KOPT-K1 (cell line): ENCODE data around the gene ALK.

Experiments
- H3K27ac ChIP-seq: fragments of 200-600 bp; sonication (generic); 2 replicates; pipeline ENCODE4 v1.5.1; 2016; ENCODE audit warnings: antibody characterized with exemption, mild to moderate bottlenecking, low read depth, low read length; ENCODE audit not compliant: poor library complexity, severe bottlenecking
- H3K36me3 ChIP-seq: fragments of 200-600 bp; sonication (generic); 2 replicates; pipeline ENCODE4 v1.5.1; 2017; ENCODE audit warnings: antibody characterized with exemption, mild to moderate bottlenecking, low read length, moderate library complexity; ENCODE audit not compliant: insufficient read depth
- H3K9me3 ChIP-seq: fragments of 200-600 bp; sonication (generic); 2 replicates; pipeline ENCODE4 v1.5.1; 2017; ENCODE audit warnings: antibody characterized with exemption, low read length, mild to moderate bottlenecking; ENCODE audit not compliant: insufficient read depth, poor library complexity, severe bottlenecking

The ALK gene

GRCh38 chr2:29567906-29568520 lies 353.4 kb downstream of the ALK start:
- Histone ChIP-seq H3K27ac (no peak overlapping the region), H3K9me3 (no peaks in the 10 kb centered on the region)

DNA sequence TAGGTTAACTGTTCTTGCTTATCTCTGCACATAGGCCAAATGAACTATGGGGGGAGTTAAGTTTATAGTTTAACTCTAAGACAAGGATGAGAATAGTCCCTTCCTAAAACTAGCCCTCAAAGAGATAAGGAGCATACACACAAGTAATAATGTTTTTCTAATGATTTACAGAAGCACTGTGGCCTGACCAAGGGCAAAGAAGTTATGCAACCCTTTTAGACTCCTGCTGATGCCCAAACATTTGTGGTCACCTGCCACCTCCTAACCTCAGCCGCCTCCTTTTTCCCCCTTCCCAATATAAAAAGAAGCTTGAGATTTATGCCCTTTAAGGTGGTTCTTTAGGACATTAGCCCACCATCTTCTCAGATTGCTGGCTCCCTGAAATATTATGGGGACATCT lies 357.7 kb downstream of the ALK start:
- H3K36me3 ChIP-seq = no peaks in the 10 kb centered on the region
- no peak overlapping the region for H3K27ac ChIP-seq
- no peaks in the 10 kb centered on the region for H3K9me3 ChIP-seq

More at GRCh38 chr2:29567906-29568520, 353.4 kb downstream of the ALK start:
- no peaks in the 10 kb centered on the region for H3K36me3 ChIP-seq

- no peak overlapping the region for H3K27ac ChIP-seq
- H3K36me3 ChIP-seq = no peaks in the 10 kb centered on the region
- H3K9me3 ChIP-seq = no peaks in the 10 kb centered on the region
These were observed 358.5 kb downstream of the ALK start for GRCh38 chr2:29562896-29563295.

- Histone ChIP-seq H3K9me3 (no peaks in the 10 kb centered on the region), H3K27ac (no peak overlapping the region), H3K36me3 (no peaks in the 10 kb centered on the region)
These were observed 359.1 kb downstream of the ALK start for GRCh38 chr2:29562319-29562718.

GRCh38 chr2:29561628-29562027 lies 359.8 kb downstream of the ALK start:
- no peaks in the 10 kb centered on the region for H3K36me3 ChIP-seq
- H3K27ac ChIP-seq = no peak overlapping the region
- H3K9me3 ChIP-seq = no peaks in the 10 kb centered on the region

DNA sequence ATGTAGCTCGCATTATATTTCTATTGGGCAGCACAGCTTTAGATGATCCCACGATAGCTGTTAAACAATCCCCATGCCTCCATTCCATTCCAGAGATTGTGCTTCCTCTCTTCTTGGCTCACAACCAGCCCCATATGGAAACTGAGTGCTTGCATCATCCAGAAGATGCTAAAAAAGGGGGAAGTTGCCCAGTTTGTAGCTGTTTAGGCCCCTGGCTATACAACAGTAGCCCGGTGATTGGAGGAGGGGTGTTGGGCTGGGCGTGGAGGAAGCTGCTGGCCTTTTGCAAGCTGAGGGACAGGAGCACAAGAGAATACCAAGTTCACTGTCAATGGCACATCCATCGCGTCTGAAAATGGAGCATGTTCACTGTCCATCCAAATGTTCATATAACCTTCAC lies 360.2 kb downstream of the ALK start:
- Histone ChIP-seq H3K9me3 (no peaks in the 10 kb centered on the region), H3K36me3 (no peaks in the 10 kb centered on the region), H3K27ac (no peak overlapping the region)

- Histone ChIP-seq H3K27ac (no peak overlapping the region), H3K36me3 (no peaks in the 10 kb centered on the region), H3K9me3 (no peaks in the 10 kb centered on the region)
These were observed 360.8 kb downstream of the ALK start for GRCh38 chr2:29560566-29560965.

- no peaks in the 10 kb centered on the region for H3K36me3 ChIP-seq
- no peaks in the 10 kb centered on the region for H3K9me3 ChIP-seq
- no peak overlapping the region for H3K27ac ChIP-seq
These were observed 361.4 kb downstream of the ALK start for GRCh38 chr2:29560030-29560429.

GRCh38 chr2:29559578-29559977 lies 361.8 kb downstream of the ALK start:
- H3K36me3 ChIP-seq = no peaks in the 10 kb centered on the region
- no peak overlapping the region for H3K27ac ChIP-seq
- H3K9me3 ChIP-seq = no peaks in the 10 kb centered on the region

GRCh38 chr2:29558097-29558496 lies 363.3 kb downstream of the ALK start:
- no peak overlapping the region for H3K27ac ChIP-seq
- H3K36me3 ChIP-seq = no peaks in the 10 kb centered on the region
- no peaks in the 10 kb centered on the region for H3K9me3 ChIP-seq

GRCh38 chr2:29557268-29557667 lies 364.1 kb downstream of the ALK start:
- Histone ChIP-seq H3K9me3 (no peaks in the 10 kb centered on the region), H3K36me3 (no peaks in the 10 kb centered on the region), H3K27ac (no peak overlapping the region)

DNA sequence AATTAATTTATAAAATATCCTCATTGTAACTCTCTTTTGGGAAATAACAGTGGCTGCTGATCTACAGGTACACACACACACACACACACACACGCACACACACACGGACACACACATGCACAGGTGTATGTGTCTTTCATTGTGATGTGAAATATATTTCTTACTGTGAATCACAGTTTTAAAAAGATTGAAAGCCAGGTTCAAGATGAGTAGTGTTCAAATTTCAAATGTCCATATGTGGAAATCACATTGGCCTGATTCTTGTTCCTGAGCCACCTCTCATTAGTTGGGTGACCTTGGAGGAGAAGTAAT lies 372.4 kb downstream of the ALK start:
- Histone ChIP-seq H3K27ac (no peak overlapping the region), H3K9me3 (no peaks in the 10 kb centered on the region), H3K36me3 (no peaks in the 10 kb centered on the region)

DNA sequence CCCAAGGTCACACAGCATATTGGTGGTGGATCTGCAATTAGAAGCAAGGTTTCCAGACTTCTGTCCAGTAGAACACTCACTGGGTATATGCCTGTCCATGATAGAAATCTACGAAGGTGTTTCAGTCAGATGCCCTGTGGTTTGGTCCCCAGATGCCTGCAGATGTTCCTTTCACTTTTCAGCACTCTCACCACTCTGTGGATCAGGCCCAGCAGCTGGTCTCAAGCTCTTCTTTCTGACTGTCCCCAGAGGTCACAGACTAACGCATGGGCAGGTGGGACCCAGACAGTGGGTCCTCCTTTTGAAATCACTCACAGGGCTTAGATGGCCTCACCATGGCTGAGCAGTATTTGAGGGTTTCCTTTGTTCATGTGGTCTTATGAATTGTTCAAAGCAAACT lies 376.5 kb downstream of the ALK start:
- Histone ChIP-seq H3K36me3 (no peaks in the 10 kb centered on the region), H3K27ac (no peak overlapping the region), H3K9me3 (no peaks in the 10 kb centered on the region)

DNA sequence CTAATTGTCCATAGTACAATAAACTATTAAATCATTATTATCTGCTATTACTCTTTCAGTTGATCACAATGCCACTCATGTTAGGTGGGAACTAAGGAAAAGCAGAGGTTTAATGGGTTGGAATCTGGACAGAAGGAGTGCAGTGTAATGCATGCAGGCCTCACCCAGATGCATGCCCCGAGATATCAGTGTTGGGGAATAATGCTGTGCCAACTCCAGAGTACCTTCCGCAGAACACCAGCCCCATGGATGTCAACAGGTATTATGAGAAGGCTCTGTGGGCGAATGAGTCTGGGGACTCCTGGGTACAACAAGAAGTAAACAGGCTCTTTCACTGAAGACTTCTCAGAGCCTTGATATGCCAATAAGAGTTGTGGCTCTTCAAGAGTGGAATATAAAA lies 377.4 kb downstream of the ALK start:
- Histone ChIP-seq H3K36me3 (no peaks in the 10 kb centered on the region), H3K9me3 (no peaks in the 10 kb centered on the region), H3K27ac (no peak overlapping the region)

DNA sequence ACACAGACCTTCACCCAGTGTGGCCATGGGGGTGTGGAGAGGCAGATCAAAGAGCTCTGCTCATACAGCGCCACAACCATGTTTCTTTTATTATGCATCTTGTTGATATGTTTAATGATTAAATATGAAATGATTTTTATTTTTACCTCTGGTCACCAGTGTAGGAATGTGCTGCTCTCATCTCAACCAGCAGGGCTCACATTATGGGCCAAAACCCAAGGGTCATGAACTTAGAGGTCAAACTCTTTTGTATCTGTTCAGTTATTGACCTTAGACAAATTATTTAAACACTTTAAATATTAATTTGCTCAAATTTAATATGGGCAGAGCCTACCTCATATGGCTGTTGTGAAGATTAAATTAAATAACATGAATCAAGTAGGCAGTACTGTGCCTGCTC lies 386.2 kb downstream of the ALK start:
- Histone ChIP-seq H3K9me3 (no peaks in the 10 kb centered on the region), H3K27ac (no peak overlapping the region), H3K36me3 (no peaks in the 10 kb centered on the region)

- Histone ChIP-seq H3K27ac (no peak overlapping the region), H3K9me3 (no peaks in the 10 kb centered on the region), H3K36me3 (no peaks in the 10 kb centered on the region)
These were observed 388.9 kb downstream of the ALK start for GRCh38 chr2:29532436-29532835.

- no peak overlapping the region for H3K27ac ChIP-seq
- no peaks in the 10 kb centered on the region for H3K36me3 ChIP-seq
- no peaks in the 10 kb centered on the region for H3K9me3 ChIP-seq
These were observed 389.8 kb downstream of the ALK start for GRCh38 chr2:29531626-29532025.
